DOHH2 (cell line): ENCODE measurements around the gene ULBP1.
"Not testable (repeated sequence)": the region's sequence is repeated elsewhere in the genome, so short reads cannot be mapped to it uniquely, and the experiment has no call there.

ENCODE experiments used
- EZH2phosphoT487 ChIP-seq: fragments of 200-600 bp; sonication (generic); IDR thresholded peaks from 2 replicates; pipeline ENCODE4 v1.6.1; 2017; ENCODE audit warnings: borderline replicate concordance, mild to moderate bottlenecking, antibody characterized with exemption, low read length, moderate library complexity, mixed read lengths
- TF ChIP-seq, protein P1 (sequence below): fragments of 200-600 bp; sonication (generic); IDR thresholded peaks from one replicate; pipeline ENCODE4 v1.5.1; 2014; ENCODE audit warnings: antibody characterized with exemption, mild to moderate bottlenecking, low read depth, low read length; ENCODE audit not compliant: poor library complexity, severe bottlenecking

DNA sequence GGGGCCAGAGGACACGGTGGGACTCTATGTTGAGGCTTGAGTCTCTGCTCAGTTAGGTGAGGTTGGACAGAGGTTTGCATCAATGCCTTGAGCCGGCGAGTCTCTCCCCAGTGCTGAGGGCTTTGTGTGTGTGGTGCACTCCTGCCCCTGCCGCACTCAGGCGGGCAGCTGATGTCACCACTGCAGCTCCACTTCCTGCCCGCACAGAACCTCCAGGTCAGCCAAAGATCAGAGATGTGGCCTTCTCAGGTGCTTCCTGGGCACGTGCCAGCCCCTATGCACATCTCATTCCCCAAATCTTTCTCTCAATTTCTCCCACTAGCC is 27.7 kb downstream of the ULBP1 start:
- TF ChIP-seq, protein P1, sequence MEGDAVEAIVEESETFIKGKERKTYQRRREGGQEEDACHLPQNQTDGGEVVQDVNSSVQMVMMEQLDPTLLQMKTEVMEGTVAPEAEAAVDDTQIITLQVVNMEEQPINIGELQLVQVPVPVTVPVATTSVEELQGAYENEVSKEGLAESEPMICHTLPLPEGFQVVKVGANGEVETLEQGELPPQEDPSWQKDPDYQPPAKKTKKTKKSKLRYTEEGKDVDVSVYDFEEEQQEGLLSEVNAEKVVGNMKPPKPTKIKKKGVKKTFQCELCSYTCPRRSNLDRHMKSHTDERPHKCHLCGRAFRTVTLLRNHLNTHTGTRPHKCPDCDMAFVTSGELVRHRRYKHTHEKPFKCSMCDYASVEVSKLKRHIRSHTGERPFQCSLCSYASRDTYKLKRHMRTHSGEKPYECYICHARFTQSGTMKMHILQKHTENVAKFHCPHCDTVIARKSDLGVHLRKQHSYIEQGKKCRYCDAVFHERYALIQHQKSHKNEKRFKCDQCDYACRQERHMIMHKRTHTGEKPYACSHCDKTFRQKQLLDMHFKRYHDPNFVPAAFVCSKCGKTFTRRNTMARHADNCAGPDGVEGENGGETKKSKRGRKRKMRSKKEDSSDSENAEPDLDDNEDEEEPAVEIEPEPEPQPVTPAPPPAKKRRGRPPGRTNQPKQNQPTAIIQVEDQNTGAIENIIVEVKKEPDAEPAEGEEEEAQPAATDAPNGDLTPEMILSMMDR: not testable (repeated sequence)
- not testable (repeated sequence) for TF ChIP-seq EZH2phosphoT487
